Choroid plexus epithelial cell (primary cell): Measurements from ENCODE around the gene GPR65.

ENCODE experiments used
- DNase-seq: peaks from one replicate; pipeline ENCODE4 v3.0.0-alpha.2; 2010; ENCODE audit warnings: low read depth
- H3K4me3 ChIP-seq: 2 replicates; pipeline ENCODE4 v1.5.1; 2011; ENCODE audit warnings: low read depth, mild to moderate bottlenecking, control low read depth, low read length, moderate library complexity
- CTCF ChIP-seq: conservative IDR thresholded peaks from 2 replicates; pipeline ENCODE4 v1.5.1; 2011; ENCODE audit warnings: low read depth, mild to moderate bottlenecking, control low read depth, inconsistent platforms, low read length, moderate library complexity

GPR65 gene

GRCh38 chr14:87992718-87993628, 12.0 kb upstream of the GPR65 start, which contains the start of gene GALC:
GALC (minus strand) TSS chr14:87993182; CDS start chr14:87993164, 18 bp downstream.
- H3K4me3 ChIP-seq, result peak within 1 kb of the TSS; percentile 71
- DNase-seq, result peak; percentile 93
- no peak for TF ChIP-seq CTCF

GRCh38 chr14:87994974-87995373, 10.0 kb upstream of the GPR65 start:
- no peak for DNase-seq
- no peak overlapping the region for H3K4me3 ChIP-seq
- TF ChIP-seq CTCF, result no peak

- peak; percentile 29 for DNase-seq
- no peak for TF ChIP-seq CTCF
- H3K4me3 ChIP-seq, result no peak overlapping the region
Observed at GRCh38 chr14:87995500-87996290, 9.2 kb upstream of the GPR65 start.

- no peak for TF ChIP-seq CTCF
- DNase-seq, result peak; percentile 43
- H3K4me3 ChIP-seq, result no peak overlapping the region
Observed at GRCh38 chr14:87996291-87996592, 8.7 kb upstream of the GPR65 start.

- H3K4me3 ChIP-seq, result no peak overlapping the region
- no peak for TF ChIP-seq CTCF
- DNase-seq, result no peak
Observed at GRCh38 chr14:87998482-87998881, 6.5 kb upstream of the GPR65 start.

DNA sequence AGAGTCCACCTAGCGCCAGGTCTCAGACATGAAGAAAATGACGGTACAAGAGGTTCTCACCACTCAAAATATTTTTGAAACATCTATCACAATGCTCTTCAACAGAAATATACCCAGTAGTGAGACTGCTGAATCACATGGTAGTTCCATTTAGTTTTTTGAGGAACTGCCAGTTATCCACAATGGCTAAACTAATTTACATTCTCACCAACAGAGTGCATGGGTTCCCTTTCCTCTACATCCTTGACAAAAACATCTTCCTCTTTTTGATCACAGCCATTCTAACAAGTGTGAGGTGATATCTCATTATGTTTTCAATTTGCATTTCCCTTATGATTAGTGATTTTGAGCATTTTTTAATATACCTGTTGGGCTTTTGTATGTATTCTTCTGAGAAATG, 5.7 kb upstream of the GPR65 start:
- no peak for DNase-seq
- no peak overlapping the region for H3K4me3 ChIP-seq
- no peak for TF ChIP-seq CTCF
